ENCODE measurements around the gene KRTAP25-1. TPM values are rescaled to one million over a fixed set of nuclear protein-coding genes. Genes with fewer than 3 reads are reported as not detected.

KRTAP25-1 gene
- total RNA-seq, 4 donors from 2014 or later: not detected

DNA sequence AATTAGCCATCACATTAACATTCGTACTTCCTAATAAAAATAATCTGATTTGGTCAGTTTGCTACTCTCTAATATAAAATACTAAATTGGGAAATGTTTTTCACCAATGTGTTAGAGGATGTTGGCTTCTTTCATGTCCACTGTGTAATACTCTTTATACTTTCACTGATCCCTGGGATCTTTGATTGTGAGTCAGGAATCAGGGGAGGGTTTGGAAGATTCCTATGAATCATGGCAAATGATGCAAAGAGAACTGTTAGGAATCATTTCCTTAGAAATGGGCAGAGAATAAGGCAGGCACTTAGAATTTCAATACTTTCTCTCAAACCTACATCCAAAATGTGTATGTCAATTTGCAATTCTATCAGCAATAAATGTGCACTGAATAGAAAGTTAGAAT is 37.5 kb downstream of the KRTAP25-1 start:
- H3K4me3 ChIP-seq: no peak overlapping the region
- no peaks in the 10 kb centered on the region for H3K4me1 ChIP-seq
- no peaks in the 10 kb centered on the region for H3K36me3 ChIP-seq
- 91% methylated on average over 1 of the region's 1 CpG for WGBS
- TF ChIP-seq POLR2AphosphoS5 (IDR thresholded peaks at IDR 0.05) (no peak), POLR2A (IDR thresholded peaks at IDR 0.05) (no peak), EP300 (IDR thresholded peaks at IDR 0.05) (no peak)
- TF ChIP-seq, protein P1, sequence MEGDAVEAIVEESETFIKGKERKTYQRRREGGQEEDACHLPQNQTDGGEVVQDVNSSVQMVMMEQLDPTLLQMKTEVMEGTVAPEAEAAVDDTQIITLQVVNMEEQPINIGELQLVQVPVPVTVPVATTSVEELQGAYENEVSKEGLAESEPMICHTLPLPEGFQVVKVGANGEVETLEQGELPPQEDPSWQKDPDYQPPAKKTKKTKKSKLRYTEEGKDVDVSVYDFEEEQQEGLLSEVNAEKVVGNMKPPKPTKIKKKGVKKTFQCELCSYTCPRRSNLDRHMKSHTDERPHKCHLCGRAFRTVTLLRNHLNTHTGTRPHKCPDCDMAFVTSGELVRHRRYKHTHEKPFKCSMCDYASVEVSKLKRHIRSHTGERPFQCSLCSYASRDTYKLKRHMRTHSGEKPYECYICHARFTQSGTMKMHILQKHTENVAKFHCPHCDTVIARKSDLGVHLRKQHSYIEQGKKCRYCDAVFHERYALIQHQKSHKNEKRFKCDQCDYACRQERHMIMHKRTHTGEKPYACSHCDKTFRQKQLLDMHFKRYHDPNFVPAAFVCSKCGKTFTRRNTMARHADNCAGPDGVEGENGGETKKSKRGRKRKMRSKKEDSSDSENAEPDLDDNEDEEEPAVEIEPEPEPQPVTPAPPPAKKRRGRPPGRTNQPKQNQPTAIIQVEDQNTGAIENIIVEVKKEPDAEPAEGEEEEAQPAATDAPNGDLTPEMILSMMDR (IDR thresholded peaks at IDR 0.05): no peak
- H3K27me3 ChIP-seq: no peaks in the 10 kb centered on the region
- no peak overlapping the region for H3K27ac ChIP-seq
- no peak for DNase-seq (ENCODE audit: low spot score in 2 of 2)
- H3K9me3 ChIP-seq: no peaks in the 10 kb centered on the region

- H3K4me3 ChIP-seq: no peak overlapping the region
- H3K36me3 ChIP-seq: no peaks in the 10 kb centered on the region
- TF ChIP-seq POLR2A (IDR thresholded peaks at IDR 0.05) (no peak), EP300 (IDR thresholded peaks at IDR 0.05) (no peak), POLR2AphosphoS5 (IDR thresholded peaks at IDR 0.05) (no peak)
- TF ChIP-seq, protein P1 (IDR thresholded peaks at IDR 0.05): no peak
- no peaks in the 10 kb centered on the region for H3K9me3 ChIP-seq
- no peak overlapping the region for H3K27ac ChIP-seq
- 75% methylated on average over 3 of the region's 3 CpGs for WGBS
- no peak for DNase-seq (ENCODE audit: low spot score in 2 of 2)
- H3K27me3 ChIP-seq: no peaks in the 10 kb centered on the region
- no peaks in the 10 kb centered on the region for H3K4me1 ChIP-seq
Measured at GRCh38 chr21:30249936-30250335, 39.4 kb downstream of the KRTAP25-1 start.

- DNase-seq (ENCODE audit: low spot score in 2 of 2): no peak
- Histone ChIP-seq H3K4me3 (no peak overlapping the region), H3K27me3 (no peaks in the 10 kb centered on the region), H3K27ac (no peak overlapping the region), H3K4me1 (no peaks in the 10 kb centered on the region), H3K9me3 (no peaks in the 10 kb centered on the region), H3K36me3 (no peaks in the 10 kb centered on the region)
- TF ChIP-seq POLR2A (IDR thresholded peaks at IDR 0.05) (no peak), POLR2AphosphoS5 (IDR thresholded peaks at IDR 0.05) (no peak), EP300 (IDR thresholded peaks at IDR 0.05) (no peak)
- TF ChIP-seq, protein P1 (IDR thresholded peaks at IDR 0.05): no peak
- 90% methylated on average over 9 of the region's 9 CpGs for WGBS
Measured at GRCh38 chr21:30248844-30249243, 40.5 kb downstream of the KRTAP25-1 start.

DNA sequence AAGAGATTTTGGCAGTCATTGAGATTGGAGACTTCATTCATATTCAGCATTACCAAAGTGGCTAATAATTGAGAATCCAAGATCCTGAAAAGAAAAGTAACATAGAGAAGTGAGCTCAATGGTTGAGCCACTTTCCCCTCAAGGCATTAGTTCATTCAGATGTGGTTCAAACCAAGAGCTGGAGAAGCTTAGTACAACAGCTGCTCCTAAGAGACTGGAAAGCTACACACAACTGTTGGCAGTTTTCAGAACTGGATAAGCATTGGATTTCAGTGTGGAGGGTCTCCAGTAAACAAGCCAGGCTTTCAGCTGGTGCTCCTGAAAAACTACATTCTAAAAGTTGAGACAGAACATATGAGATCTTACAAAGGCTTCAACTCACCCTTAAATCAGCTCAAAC is 44.3 kb downstream of the KRTAP25-1 start:
- TF ChIP-seq EP300 (IDR thresholded peaks at IDR 0.05) (no peak), POLR2A (IDR thresholded peaks at IDR 0.05) (no peak), POLR2AphosphoS5 (IDR thresholded peaks at IDR 0.05) (no peak)
- TF ChIP-seq, protein P1 (IDR thresholded peaks at IDR 0.05): no peak
- Histone ChIP-seq H3K27ac (no peak overlapping the region), H3K36me3 (no peaks in the 10 kb centered on the region), H3K4me3 (no peak overlapping the region), H3K9me3 (no peaks in the 10 kb centered on the region), H3K27me3 (no peaks in the 10 kb centered on the region), H3K4me1 (no peaks in the 10 kb centered on the region)
- no peak for DNase-seq (ENCODE audit: low spot score in 2 of 2)

DNA sequence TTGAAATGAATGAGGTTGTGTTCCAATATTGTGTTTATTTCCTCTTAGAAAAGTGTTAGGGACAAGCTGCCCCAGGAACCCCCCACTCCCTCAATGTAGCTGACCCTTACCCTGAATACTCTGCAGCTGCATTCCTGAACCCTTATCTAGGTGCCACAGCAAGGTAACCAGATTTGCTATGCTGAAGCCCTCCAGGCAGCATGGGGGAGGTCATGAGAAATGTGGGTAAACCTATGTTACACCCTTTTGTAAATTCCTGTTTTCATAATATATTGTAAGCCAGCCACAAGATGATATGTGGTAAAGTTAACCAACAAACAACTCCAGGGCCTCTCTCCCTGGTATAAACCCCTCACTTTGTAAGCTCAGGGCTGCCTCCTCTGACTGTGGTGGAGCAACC is 45.6 kb downstream of the KRTAP25-1 start:
- H3K4me3 ChIP-seq: no peak overlapping the region
- no peaks in the 10 kb centered on the region for H3K4me1 ChIP-seq
- TF ChIP-seq, protein P1 (IDR thresholded peaks at IDR 0.05): no peak
- TF ChIP-seq EP300 (IDR thresholded peaks at IDR 0.05): no peak
- TF ChIP-seq POLR2AphosphoS5 (IDR thresholded peaks at IDR 0.05): no peak
- TF ChIP-seq POLR2A (IDR thresholded peaks at IDR 0.05): no peak
- no peaks in the 10 kb centered on the region for H3K27me3 ChIP-seq
- DNase-seq (ENCODE audit: low spot score in 2 of 2): no peak
- H3K36me3 ChIP-seq: no peaks in the 10 kb centered on the region
- no peaks in the 10 kb centered on the region for H3K9me3 ChIP-seq
- no peak overlapping the region for H3K27ac ChIP-seq
